Caco-2 (cell line): ENCODE results near the gene ATE1. TPM values are rescaled to one million over a fixed set of nuclear protein-coding genes. Genes with fewer than 3 reads are reported as not detected.

ENCODE experiments used
- BruUV-seq: library from RNA; stranded (reverse); fragments of 400-500 nt; replicated peaks from 2 replicates; lab custom pipeline; 2021; lab: Mats Ljungman, UMichigan
- CTCF ChIA-PET: fragments of 300-600 bp; sonication (Branson Sonifier 250); formaldehyde crosslinking; loops from one replicate; lab custom pipeline; 2022; ENCODE audit warnings: antibody characterized with exemption; lab: Charles Lee
- POLR2A ChIA-PET: fragments of 300-600 bp; sonication (Branson Sonifier 250); formaldehyde crosslinking; loops from one replicate; lab custom pipeline; 2022; ENCODE audit warnings: antibody characterized with exemption; lab: Charles Lee
- DNase-seq, 2 experiments: peaks; one replicate each; pipeline versions ENCODE4 v3.0.0 to v3.0.0-alpha.2; 2020 to 2022
- H3K27me3 ChIP-seq: replicated peaks from 2 replicates; pipeline ENCODE4 v1.6.0; 2011; ENCODE audit warnings: low read length; ENCODE audit not compliant: control insufficient read depth, insufficient read depth
- H3K36me3 ChIP-seq: 2 replicates; pipeline ENCODE4 v1.5.1; 2011; ENCODE audit warnings: low read length; ENCODE audit not compliant: control insufficient read depth, insufficient read depth
- H3K4me1 ChIP-seq: fragments of 250-450 bp; sonication (Bioruptor Pico); 2 replicates; pipeline ENCODE4 v1.5.1; 2020; ENCODE audit warnings: mild to moderate bottlenecking
- H3K4me3 ChIP-seq: 2 replicates; pipeline ENCODE4 v1.5.1; 2011; ENCODE audit warnings: low read depth, mild to moderate bottlenecking, control low read depth, low read length
- H3K9me3 ChIP-seq: fragments of 250-450 bp; sonication (Bioruptor Pico); 2 replicates; pipeline ENCODE4 v1.5.1; 2020; ENCODE audit warnings: mild to moderate bottlenecking, moderate library complexity
- H3K27ac Mint-ChIP-seq: one replicate; pipeline ENCODE4 v1.8.0; 2022; ENCODE audit warnings: mixed read lengths; ENCODE audit not compliant: unreplicated experiment
- H3K27me3 Mint-ChIP-seq: one replicate; pipeline ENCODE4 v1.8.0; 2022; ENCODE audit warnings: mixed read lengths; ENCODE audit not compliant: insufficient read depth, unreplicated experiment
- H3K36me3 Mint-ChIP-seq: one replicate; pipeline ENCODE4 v1.8.0; 2022; ENCODE audit warnings: mild to moderate bottlenecking, mixed read lengths; ENCODE audit not compliant: insufficient read depth, unreplicated experiment
- H3K4me1 Mint-ChIP-seq: one replicate; pipeline ENCODE4 v1.8.0; 2022; ENCODE audit warnings: low read depth, mixed read lengths; ENCODE audit not compliant: unreplicated experiment
- H3K4me3 Mint-ChIP-seq: one replicate; pipeline ENCODE4 v1.8.0; 2022; ENCODE audit warnings: mild to moderate bottlenecking, moderate library complexity, mixed read lengths; ENCODE audit not compliant: unreplicated experiment
- H3K9me3 Mint-ChIP-seq: one replicate; pipeline ENCODE4 v1.8.0; 2022; ENCODE audit warnings: mixed read lengths; ENCODE audit not compliant: unreplicated experiment
- intact Hi-C: fragments of 100-400 bp; cut with micrococcal nuclease; formaldehyde crosslinking; loops from one replicate; pipeline ENCODE4 v1.10.0; 2022; ENCODE audit not compliant: unreplicated experiment
- total RNA-seq: library from RNA; stranded (reverse); gene quantifications from 2 replicates; pipeline ENCODE4 v1.2.3, GENCODE V29; 2022
- TF ChIP-seq, protein P1 (sequence below), 2 experiments: fragments of 200-600 bp in 1 of 2; IDR thresholded peaks; 1 replicate in 1 of 2; 2 replicates in 1 of 2; pipeline versions ENCODE4 v1.5.1 to v1.8.0; 2011 to 2022; ENCODE audit warnings: antibody characterized with exemption in 1 of 2, control low read depth in 1 of 2, inconsistent platforms in 1 of 2, low read depth in 1 of 2, low read length in 1 of 2, mild to moderate bottlenecking in 1 of 2, moderate library complexity in 1 of 2; ENCODE audit not compliant: insufficient read depth in 1 of 2, severe bottlenecking in 1 of 2, unreplicated experiment in 1 of 2

Gene ATE1
- total RNA-seq, 1 experiment from 2014 or later = 75.2 TPM

DNA sequence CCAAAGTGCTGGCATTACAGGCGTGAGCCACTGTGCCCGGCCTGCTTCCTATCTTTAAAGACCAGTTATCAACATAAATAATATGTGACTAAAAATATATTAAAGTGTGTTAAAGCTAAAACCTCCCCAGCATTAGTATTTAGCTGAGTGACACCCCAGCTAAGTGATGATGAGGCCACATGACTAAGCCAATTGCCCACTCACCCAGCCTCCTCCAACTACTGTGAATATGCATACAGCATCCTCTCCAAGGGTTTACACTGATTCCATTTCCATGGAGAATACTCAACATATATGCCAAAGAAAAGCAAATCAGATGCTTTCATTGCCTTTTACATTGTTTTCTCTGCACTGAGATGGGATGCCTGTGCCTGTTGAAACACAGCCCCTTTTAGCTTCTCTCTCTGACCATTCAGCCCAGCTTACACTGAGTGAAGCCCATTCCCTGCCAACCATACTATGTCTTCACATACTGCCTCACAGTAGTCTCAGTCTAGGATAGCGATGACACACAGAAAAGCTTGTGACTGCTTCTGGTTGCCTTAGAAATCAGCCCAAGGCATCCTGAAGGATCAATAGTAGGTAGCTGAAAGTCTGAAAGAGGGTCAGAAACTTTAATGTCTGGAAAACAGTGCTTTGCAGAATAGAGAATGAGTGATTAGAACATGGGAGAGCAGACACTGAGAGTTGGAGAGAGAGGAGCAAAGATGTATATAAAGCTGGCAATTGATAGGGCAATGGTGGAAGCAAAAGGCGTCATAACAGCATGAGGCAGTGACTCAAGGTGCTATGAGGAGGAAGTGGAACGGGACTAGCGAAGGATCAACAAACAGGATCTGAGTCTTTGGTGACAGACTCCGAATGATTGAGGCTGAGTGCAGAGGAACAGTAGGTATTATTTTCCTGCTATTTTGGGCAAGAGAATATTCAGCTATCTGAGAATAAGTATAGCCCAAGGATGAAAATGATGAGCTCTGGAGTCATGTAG, 19.8 kb upstream of the ATE1 start:
- no peak for DNase-seq
- ChIA-PET POLR2A (no interaction called here), CTCF (interaction anchor here (1.3 kb wide), 1 partner anchor 12 kb away, joined by 4 read pairs; no protein-coding TSS in a partner anchor)

DNA sequence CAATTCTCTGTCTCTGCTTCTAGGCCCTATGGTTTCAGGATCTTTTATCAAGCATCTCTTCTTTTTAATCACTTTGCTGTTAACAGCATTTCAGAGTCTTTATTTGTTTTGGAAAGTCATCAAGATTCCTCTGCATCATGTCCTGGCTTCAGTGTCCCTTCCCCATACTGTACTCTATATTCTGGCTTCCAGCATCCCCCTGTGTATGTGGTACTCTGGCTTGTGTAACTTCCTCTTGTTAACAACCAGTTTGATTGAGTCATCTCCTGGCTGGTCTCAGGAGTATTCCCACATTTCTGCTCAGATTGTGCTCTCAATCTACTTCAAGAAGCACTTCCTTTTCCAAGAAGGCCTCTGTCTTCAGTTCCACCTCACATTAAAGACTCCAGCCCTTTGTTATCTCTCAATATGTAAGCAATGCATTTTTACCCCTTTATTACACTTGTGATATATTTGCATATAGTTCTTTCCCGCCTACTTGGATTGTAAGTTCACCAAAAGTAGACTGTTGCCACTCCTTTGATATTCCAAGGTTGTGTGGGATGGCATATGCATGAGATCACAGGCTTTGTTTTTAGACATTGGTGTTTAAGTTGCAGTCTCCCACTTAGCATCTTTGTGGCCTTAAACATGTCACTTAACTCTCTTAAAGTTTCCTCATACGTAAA, 15.1 kb upstream of the ATE1 start:
- Histone ChIP-seq H3K4me3 (no peak overlapping the region), H3K27me3 (no peaks in the 10 kb centered on the region), H3K4me1 (peaks cover 28% of the 10 kb centered on the region), H3K36me3 (no peaks in the 10 kb centered on the region), H3K9me3 (no peaks in the 10 kb centered on the region; the same call in 1 of the 2 replicates)
- H3K27me3 Mint-ChIP-seq = no peaks in the 10 kb centered on the region
- TF ChIP-seq, protein P1, sequence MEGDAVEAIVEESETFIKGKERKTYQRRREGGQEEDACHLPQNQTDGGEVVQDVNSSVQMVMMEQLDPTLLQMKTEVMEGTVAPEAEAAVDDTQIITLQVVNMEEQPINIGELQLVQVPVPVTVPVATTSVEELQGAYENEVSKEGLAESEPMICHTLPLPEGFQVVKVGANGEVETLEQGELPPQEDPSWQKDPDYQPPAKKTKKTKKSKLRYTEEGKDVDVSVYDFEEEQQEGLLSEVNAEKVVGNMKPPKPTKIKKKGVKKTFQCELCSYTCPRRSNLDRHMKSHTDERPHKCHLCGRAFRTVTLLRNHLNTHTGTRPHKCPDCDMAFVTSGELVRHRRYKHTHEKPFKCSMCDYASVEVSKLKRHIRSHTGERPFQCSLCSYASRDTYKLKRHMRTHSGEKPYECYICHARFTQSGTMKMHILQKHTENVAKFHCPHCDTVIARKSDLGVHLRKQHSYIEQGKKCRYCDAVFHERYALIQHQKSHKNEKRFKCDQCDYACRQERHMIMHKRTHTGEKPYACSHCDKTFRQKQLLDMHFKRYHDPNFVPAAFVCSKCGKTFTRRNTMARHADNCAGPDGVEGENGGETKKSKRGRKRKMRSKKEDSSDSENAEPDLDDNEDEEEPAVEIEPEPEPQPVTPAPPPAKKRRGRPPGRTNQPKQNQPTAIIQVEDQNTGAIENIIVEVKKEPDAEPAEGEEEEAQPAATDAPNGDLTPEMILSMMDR (IDR thresholded peaks at IDR 0.05; ENCODE audit: insufficient read depth in 1 of 2, low read depth in 1 of 2, low read length in 1 of 2, severe bottlenecking in 1 of 2, unreplicated experiment in 1 of 2) = no peak
- BruUV-seq = no TSS peak
- H3K9me3 Mint-ChIP-seq = no peaks in the 10 kb centered on the region
- DNase-seq = no peak
- ChIA-PET CTCF (no interaction called here), POLR2A (no interaction called here)
- H3K4me1 Mint-ChIP-seq = peaks cover 21% of the 10 kb centered on the region
- H3K4me3 Mint-ChIP-seq = no peak overlapping the region
- H3K36me3 Mint-ChIP-seq = no peaks in the 10 kb centered on the region
- no peak overlapping the region for H3K27ac Mint-ChIP-seq
- intact Hi-C loops = no loop called here

More for the DNA sequence above, 19.8 kb upstream of the ATE1 start:
- no peaks in the 10 kb centered on the region for H3K9me3 ChIP-seq
- no peaks in the 10 kb centered on the region for H3K9me3 Mint-ChIP-seq
- no peaks in the 10 kb centered on the region for H3K27me3 Mint-ChIP-seq
- no peaks in the 10 kb centered on the region for H3K27me3 ChIP-seq
- TF ChIP-seq, protein P1 (IDR thresholded peaks at IDR 0.05; ENCODE audit: insufficient read depth in 1 of 2, low read depth in 1 of 2, low read length in 1 of 2, severe bottlenecking in 1 of 2, unreplicated experiment in 1 of 2) = no peak
- no peak overlapping the region for H3K27ac Mint-ChIP-seq
- H3K4me1 ChIP-seq = peaks cover 40% of the 10 kb centered on the region
- H3K4me3 Mint-ChIP-seq = no peak overlapping the region
- no TSS peak for BruUV-seq
- intact Hi-C loops = loop anchor here (2.0 kb wide), 1 partner anchor 19 kb away; the partner anchor contains the start of gene ATE1
- H3K36me3 ChIP-seq = no peaks in the 10 kb centered on the region
- no peak overlapping the region for H3K4me3 ChIP-seq
- peaks cover 30% of the 10 kb centered on the region for H3K4me1 Mint-ChIP-seq
- H3K36me3 Mint-ChIP-seq = no peaks in the 10 kb centered on the region

DNA sequence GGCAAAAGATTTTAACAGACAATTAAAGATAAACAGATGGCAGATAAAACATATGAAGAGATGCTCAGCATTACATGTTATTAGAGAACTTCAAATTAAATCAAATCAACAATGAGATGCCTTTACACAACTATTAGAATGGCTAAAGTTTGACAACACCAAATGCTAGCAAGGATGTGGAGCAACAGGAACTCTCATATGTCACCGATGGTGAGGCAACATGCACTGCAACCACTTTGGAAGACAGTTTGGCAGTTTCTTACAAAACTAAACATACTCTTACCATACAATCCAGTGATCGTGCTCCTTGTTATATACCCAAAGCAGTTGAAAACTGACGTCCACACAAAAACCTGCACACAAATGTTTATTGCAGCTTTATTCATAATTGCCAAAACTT, 13.7 kb upstream of the ATE1 start:
- H3K9me3 ChIP-seq = peaks cover 3% of the 10 kb centered on the region; the same call in 1 of the 2 replicates
- TF ChIP-seq, protein P1 (IDR thresholded peaks at IDR 0.05; ENCODE audit: insufficient read depth in 1 of 2, low read depth in 1 of 2, low read length in 1 of 2, severe bottlenecking in 1 of 2, unreplicated experiment in 1 of 2) = no peak
- intact Hi-C loops = no loop called here

More for the DNA sequence above, 13.7 kb upstream of the ATE1 start:
- DNase-seq = no peak
- Mint-ChIP-seq H3K4me3 (no peak overlapping the region), H3K27me3 (no peaks in the 10 kb centered on the region), H3K9me3 (no peaks in the 10 kb centered on the region), H3K4me1 (peaks cover 16% of the 10 kb centered on the region), H3K36me3 (no peaks in the 10 kb centered on the region), H3K27ac (no peak overlapping the region)
- H3K27me3 ChIP-seq = no peaks in the 10 kb centered on the region
- H3K36me3 ChIP-seq = no peaks in the 10 kb centered on the region
- no peak overlapping the region for H3K4me3 ChIP-seq
- no TSS peak for BruUV-seq
- peaks cover 30% of the 10 kb centered on the region for H3K4me1 ChIP-seq
- ChIA-PET POLR2A (no interaction called here), CTCF (no interaction called here)
